ENCODE measurements around the gene TPCN2.
"Not testable (repeated sequence)": the region's sequence is repeated elsewhere in the genome, so short reads cannot be mapped to it uniquely, and the experiment has no call there.

TPCN2 gene

DNA sequence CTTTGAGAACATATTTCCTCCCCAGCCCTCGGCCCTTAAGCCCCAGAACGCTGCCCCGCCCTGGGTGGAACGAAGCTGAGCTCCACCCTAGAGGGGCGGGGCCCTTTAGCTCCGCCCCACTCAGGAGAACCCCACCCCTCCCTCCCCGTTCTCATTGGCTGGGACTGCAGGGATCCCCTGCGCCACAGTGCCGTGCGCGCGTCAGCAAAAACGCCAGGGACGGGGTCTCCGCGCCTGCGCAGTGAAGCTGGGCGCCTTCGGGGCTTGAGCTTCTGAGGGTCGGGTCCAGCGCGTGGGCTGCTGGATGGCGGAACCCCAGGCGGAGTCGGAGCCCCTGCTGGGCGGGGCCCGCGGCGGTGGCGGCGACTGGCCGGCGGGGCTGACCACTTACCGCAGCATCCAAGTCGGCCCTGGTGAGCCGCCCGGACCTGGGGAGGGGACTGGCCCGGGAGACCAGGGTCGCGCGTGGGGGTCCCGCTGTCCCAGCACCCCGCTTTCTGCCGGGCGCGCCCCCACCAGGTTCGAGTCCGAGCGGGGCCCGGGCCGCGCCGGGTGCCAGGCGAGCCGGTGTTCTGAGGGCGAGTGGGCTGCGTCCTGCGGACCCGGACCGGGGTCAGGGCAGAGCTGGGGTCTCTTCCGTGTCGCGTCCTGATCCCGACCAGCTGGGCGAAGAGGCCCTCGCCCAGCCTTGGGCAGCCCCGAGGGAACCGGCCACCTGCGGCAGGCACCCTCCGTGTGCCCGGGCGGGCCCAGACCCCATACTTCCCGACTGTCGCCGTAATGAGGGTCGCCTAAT is at the start of gene TPCN2:
TSS of gene TPCN2 (plus strand) at position 239 of the 796 bp plus-strand sequence. CDS start at position 305, 66 bp downstream.
- Histone ChIP-seq H3K36me3 (ENCODE audit: control insufficient read depth, insufficient read depth, low read length) (no peaks in the 10 kb centered on the region; the same call in 1 of the 2 replicates), H3K4me3 (ENCODE audit: low read length) (peak within 1 kb of the TSS; percentile 64), H3K27ac (ENCODE audit: low read length) (no peak within 1 kb of the TSS), H3K27me3 (ENCODE audit: control insufficient read depth, insufficient read depth, low read length) (no peaks in the 10 kb centered on the region), H3K4me1 (ENCODE audit: control insufficient read depth, insufficient read depth, low read length) (0 out of 2 replicates have a peak, but pooled peaks cover 3% of the 10 kb centered on the region), H3K9me3 (ENCODE audit: control insufficient read depth, insufficient read depth, low read length) (no peaks in the 10 kb centered on the region)
- DNase-seq (ENCODE audit: low read depth, low spot score) = peak; percentile 92
- no CpG with 5 or more reads among the region's 76 CpGs for WGBS (ENCODE audit: insufficient coverage, insufficient read length)

DNA sequence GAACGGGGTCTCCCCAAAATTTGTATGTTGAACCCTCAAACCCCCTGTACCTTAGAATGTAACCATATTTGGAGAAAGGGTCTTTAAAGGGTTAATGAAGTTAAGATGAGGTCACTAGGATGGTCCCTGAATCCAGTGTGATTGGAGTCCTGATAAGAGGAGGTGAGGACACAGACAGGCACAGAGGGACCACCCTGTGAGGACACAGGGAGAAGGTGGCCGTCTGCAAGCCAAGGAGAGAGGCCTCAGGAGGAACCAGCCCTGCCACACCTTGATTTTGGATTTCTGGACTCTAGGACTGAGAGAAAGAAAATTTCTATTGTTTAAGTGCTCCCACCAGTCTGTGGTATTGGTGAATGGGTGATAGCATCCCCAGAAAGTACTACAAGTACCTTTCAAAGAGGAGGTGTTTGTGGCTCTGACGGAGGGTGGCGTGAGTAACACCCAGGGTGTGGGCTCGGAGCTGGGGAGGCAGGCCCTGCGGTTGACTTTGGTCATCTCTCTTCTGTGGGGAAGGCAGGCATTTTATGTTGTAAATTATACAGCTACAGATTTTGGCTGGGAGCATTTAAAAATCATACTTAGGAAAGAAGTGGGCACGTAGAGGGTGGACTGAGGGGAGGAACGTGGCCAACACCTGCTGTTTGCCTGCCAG is 49.5 kb upstream of the TPCN2 start:
- Histone ChIP-seq H3K27me3 (ENCODE audit: control insufficient read depth, insufficient read depth, low read length) (no peaks in the 10 kb centered on the region), H3K9me3 (ENCODE audit: control insufficient read depth, insufficient read depth, low read length) (no peaks in the 10 kb centered on the region), H3K36me3 (ENCODE audit: control insufficient read depth, insufficient read depth, low read length) (no peaks in the 10 kb centered on the region), H3K4me1 (ENCODE audit: control insufficient read depth, insufficient read depth, low read length) (peaks cover 5% of the 10 kb centered on the region; the same call in 1 of the 2 replicates), H3K4me3 (ENCODE audit: low read length) (no peak overlapping the region), H3K27ac (ENCODE audit: low read length) (no peak overlapping the region)
- WGBS (ENCODE audit: insufficient coverage, insufficient read length) = no CpG with 5 or more reads among the region's 8 CpGs
- no peak for DNase-seq (ENCODE audit: low read depth, low spot score)

DNA sequence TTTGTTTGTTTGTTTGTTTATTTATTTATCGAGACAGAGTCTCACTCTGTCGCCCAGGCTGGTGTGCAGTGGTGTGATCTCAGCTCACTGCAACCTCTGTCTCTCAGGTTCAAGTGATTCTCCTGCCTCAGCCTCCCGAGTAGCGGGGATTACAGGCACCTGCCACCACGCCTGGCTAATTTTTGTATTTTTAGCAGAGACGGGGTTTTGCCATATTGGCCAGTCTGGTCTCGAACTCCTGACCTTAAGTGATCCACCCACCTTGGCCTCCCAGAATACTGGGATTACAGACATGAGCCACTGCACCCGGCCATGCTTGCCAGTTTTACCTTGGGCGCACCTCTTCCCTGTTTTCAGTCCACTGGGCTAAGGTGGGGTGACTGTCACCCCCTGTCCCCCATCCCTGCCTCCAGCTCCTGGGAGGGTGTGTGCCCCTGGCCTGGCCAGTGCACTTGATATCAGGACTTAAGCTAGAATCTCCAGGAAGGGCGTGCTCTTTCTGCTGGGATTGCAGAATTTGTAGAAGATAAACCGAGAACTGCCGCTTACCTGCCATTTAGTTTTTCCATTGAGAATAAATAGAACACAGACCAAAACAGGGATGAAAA is 48.9 kb upstream of the TPCN2 start:
- H3K27ac ChIP-seq (ENCODE audit: low read length); DNase-seq (ENCODE audit: low read depth, low spot score); H3K4me3 ChIP-seq (ENCODE audit: low read length); H3K4me1 ChIP-seq (ENCODE audit: control insufficient read depth, insufficient read depth, low read length); H3K36me3 ChIP-seq (ENCODE audit: control insufficient read depth, insufficient read depth, low read length); H3K27me3 ChIP-seq (ENCODE audit: control insufficient read depth, insufficient read depth, low read length); H3K9me3 ChIP-seq (ENCODE audit: control insufficient read depth, insufficient read depth, low read length): not testable (repeated sequence)
- no CpG with 5 or more reads among the region's 12 CpGs for WGBS (ENCODE audit: insufficient coverage, insufficient read length)

DNA sequence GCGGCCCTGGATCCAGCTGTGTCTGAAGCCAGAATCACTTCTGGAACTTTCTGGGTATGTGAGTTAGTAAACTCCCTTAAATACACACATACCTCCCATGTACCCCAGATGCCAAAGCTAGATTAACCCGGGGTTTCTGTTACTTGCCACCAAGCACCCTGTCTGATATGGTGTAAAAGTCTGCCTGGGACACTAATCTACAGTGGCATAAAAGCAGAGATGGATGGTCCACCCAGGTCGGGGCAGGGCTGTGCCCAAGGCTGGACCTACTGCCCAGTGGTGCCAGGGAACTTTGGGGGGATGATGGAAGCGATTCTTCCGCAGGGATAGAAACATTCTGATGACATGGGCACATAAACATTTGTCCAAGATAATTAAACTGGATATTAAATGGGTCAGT is 48.3 kb upstream of the TPCN2 start:
- Histone ChIP-seq H3K27me3 (ENCODE audit: control insufficient read depth, insufficient read depth, low read length) (no peaks in the 10 kb centered on the region), H3K27ac (ENCODE audit: low read length) (no peak overlapping the region)
- WGBS (ENCODE audit: insufficient coverage, insufficient read length) = no CpG with 5 or more reads among the region's 5 CpGs

DNA sequence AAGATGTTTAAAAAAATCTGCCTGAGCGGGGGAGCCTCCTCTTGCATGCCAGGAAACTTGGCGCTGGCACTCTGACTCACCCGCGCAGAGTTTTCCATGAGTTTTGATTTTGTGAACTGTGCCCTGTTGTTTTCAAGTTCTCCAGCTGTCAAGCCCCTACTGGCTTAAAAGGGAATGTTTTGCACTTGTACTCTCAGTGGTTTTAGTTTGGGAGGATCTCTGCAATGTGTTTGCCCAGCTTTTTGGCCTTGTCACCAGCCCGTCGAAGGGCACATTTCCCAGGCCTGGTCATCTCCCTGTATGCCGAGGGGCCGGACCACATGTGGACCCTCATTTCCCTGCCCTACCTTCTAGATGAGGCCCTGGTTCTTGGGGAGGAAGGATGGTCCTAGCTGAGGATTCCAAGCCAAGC is 47.9 kb upstream of the TPCN2 start:
- Histone ChIP-seq H3K36me3 (ENCODE audit: control insufficient read depth, insufficient read depth, low read length) (peaks cover 4% of the 10 kb centered on the region; the same call in 1 of the 2 replicates), H3K9me3 (ENCODE audit: control insufficient read depth, insufficient read depth, low read length) (no peaks in the 10 kb centered on the region), H3K4me1 (ENCODE audit: control insufficient read depth, insufficient read depth, low read length) (peaks cover 5% of the 10 kb centered on the region; the same call in 1 of the 2 replicates), H3K27me3 (ENCODE audit: control insufficient read depth, insufficient read depth, low read length) (no peaks in the 10 kb centered on the region), H3K27ac (ENCODE audit: low read length) (no peak overlapping the region), H3K4me3 (ENCODE audit: low read length) (no peak overlapping the region)
- no peak for DNase-seq (ENCODE audit: low read depth, low spot score)
- no CpG with 5 or more reads among the region's 8 CpGs for WGBS (ENCODE audit: insufficient coverage, insufficient read length)

More for the DNA sequence above, 48.3 kb upstream of the TPCN2 start:
- H3K4me3 ChIP-seq (ENCODE audit: low read length) = no peak overlapping the region
- H3K36me3 ChIP-seq (ENCODE audit: control insufficient read depth, insufficient read depth, low read length) = 0 out of 2 replicates have a peak, but pooled peaks cover under 1% of the 10 kb centered on the region
- H3K9me3 ChIP-seq (ENCODE audit: control insufficient read depth, insufficient read depth, low read length) = no peaks in the 10 kb centered on the region
- peaks cover 5% of the 10 kb centered on the region; the same call in 1 of the 2 replicates for H3K4me1 ChIP-seq (ENCODE audit: control insufficient read depth, insufficient read depth, low read length)
- DNase-seq (ENCODE audit: low read depth, low spot score) = no peak

DNA sequence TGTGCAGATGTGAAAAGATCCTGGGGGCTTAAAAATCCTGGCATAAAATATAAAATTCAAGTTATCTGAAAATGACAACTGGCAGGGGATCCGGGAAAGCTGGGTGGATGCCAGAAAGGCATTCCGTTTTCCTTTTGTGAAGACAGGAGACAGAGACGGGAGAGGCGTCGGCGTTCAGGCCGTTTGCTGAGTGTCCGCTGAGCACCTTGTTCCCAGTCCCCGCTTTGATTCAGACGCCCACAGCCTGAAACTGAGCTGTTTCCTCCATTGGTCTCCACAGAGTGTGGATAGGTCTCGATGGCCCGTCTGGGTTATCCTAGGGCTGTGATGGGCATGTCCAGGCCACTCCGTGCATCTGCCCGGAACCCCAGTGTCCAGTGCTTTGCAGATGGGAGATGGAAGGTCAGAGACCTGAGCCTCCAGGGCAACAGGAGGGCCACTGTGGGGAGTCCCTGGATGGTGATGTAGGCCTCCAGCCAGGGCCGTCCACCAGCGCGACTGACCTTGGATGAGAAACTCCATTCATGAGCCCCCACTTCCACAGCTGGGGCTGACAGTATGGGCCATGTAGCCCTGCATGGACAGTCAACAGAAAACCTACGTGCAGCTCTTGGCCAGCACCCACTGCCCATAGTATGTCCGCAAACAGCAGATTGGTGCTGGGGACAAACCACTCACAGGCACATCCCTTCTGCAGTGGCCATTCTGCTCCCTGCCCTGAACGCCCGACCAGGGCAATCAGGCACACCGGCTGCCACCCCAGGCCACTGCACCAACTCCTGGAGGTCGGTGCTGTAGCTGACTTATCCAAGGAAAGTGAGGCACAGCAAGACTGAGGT is 47.3 kb upstream of the TPCN2 start:
- Histone ChIP-seq H3K27me3 (ENCODE audit: control insufficient read depth, insufficient read depth, low read length) (no peaks in the 10 kb centered on the region), H3K36me3 (ENCODE audit: control insufficient read depth, insufficient read depth, low read length) (peaks cover 4% of the 10 kb centered on the region; the same call in 1 of the 2 replicates), H3K27ac (ENCODE audit: low read length) (no peak overlapping the region), H3K4me1 (ENCODE audit: control insufficient read depth, insufficient read depth, low read length) (peaks cover 5% of the 10 kb centered on the region; the same call in 1 of the 2 replicates), H3K4me3 (ENCODE audit: low read length) (no peak overlapping the region), H3K9me3 (ENCODE audit: control insufficient read depth, insufficient read depth, low read length) (no peaks in the 10 kb centered on the region)
- DNase-seq (ENCODE audit: low read depth, low spot score) = no peak
- WGBS (ENCODE audit: insufficient coverage, insufficient read length) = no CpG with 5 or more reads among the region's 23 CpGs

DNA sequence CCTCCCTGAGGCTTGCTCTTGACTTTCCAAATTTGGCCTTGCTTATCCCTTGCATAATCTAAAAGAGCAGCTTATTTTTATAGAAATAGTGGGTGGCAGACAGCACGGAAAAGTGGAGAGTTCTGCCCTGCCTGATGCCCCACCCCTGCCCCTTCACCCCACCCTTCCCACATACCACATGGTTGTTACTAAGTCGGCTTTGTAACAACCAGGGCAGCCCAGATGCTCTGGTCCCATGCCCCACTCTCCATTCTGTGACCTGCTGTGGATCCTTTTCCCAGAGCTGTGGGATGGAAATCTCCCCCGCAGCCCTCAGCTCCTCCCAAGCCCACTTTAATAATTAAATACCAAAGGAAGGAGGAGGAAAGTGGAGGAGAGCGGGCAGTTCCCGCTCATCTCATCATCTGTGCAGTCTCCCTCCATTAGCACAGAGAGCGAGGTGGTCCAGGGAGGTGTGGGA is 46.6 kb upstream of the TPCN2 start:
- DNase-seq (ENCODE audit: low read depth, low spot score) = no peak

DNA sequence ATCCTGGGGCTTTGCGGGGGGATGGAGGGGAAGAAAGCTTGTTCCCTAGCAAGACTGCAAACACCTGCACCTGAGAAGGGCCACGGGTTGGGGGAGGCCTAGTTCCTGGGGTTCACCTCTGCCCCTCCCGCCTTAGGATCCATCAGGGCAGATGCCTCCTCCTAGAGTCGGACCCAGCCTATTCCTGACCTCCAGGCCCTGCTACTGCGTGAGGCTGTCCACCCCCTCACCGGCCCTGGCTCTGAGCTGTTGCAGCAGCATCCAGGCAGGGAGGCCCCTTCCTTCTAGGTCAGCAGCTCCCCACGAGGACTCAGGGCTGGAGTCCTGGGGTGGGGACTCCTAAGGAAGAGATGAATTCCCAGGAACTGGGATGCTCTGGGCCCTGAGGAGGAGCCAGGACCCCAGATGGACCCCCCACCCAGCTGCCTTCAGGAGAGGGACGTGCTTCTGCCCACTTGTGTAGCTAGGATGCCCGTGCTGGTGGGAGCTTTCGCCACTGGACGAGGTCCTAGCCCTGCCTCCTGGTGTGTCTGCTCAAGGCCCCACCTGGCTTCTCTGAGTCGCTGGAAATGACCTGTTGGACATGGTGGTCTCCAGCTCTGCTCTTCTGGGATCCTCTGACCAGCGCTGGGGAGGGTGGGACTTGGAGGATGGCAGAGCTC is 46.0 kb upstream of the TPCN2 start:
- H3K4me3 ChIP-seq (ENCODE audit: low read length) = no peak overlapping the region
- H3K4me1 ChIP-seq (ENCODE audit: control insufficient read depth, insufficient read depth, low read length) = peaks cover 5% of the 10 kb centered on the region; the same call in 1 of the 2 replicates
- no CpG with 5 or more reads among the region's 13 CpGs for WGBS (ENCODE audit: insufficient coverage, insufficient read length)
- peaks cover 4% of the 10 kb centered on the region; the same call in 1 of the 2 replicates for H3K36me3 ChIP-seq (ENCODE audit: control insufficient read depth, insufficient read depth, low read length)
- no peak overlapping the region for H3K27ac ChIP-seq (ENCODE audit: low read length)
- no peaks in the 10 kb centered on the region for H3K27me3 ChIP-seq (ENCODE audit: control insufficient read depth, insufficient read depth, low read length)
- no peak for DNase-seq (ENCODE audit: low read depth, low spot score)
- no peaks in the 10 kb centered on the region for H3K9me3 ChIP-seq (ENCODE audit: control insufficient read depth, insufficient read depth, low read length)

More for the DNA sequence above, 46.6 kb upstream of the TPCN2 start:
- no peak overlapping the region for H3K27ac ChIP-seq (ENCODE audit: low read length)
- no peaks in the 10 kb centered on the region for H3K9me3 ChIP-seq (ENCODE audit: control insufficient read depth, insufficient read depth, low read length)
- H3K36me3 ChIP-seq (ENCODE audit: control insufficient read depth, insufficient read depth, low read length) = peaks cover 4% of the 10 kb centered on the region; the same call in 1 of the 2 replicates
- no peaks in the 10 kb centered on the region for H3K27me3 ChIP-seq (ENCODE audit: control insufficient read depth, insufficient read depth, low read length)
- WGBS (ENCODE audit: insufficient coverage, insufficient read length) = no CpG with 5 or more reads among the region's 6 CpGs
- H3K4me1 ChIP-seq (ENCODE audit: control insufficient read depth, insufficient read depth, low read length) = peaks cover 5% of the 10 kb centered on the region; the same call in 1 of the 2 replicates
- no peak overlapping the region for H3K4me3 ChIP-seq (ENCODE audit: low read length)

DNA sequence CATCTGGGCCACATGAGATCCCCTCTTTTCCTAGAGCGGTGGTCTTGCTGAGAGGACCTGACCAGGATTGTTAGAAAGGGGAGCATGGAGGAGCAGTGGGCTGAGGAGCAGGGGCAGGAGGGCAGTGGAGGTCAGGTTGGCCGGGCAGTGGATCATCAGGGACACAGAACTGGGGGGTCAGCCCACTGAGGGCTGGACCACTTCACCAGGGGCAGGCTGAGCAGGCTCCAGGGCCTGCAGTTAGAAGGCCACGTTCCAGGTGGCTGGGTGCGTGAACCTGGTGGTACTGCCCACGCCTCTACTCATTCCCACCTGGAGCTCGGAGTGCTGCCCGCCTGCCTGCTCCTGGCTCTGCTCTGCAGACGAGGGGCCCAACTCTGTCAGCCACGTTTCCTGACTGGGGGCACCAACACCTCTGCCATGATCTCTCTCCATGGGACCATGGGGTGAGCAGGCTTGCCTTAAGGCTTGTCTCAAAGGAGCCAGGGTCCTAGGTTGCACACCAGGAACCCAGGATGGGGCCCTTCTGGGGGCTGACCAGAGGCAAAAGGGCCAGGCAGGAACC is 45.3 kb upstream of the TPCN2 start:
- H3K4me3 ChIP-seq (ENCODE audit: low read length) = no peak overlapping the region
- no peaks in the 10 kb centered on the region for H3K9me3 ChIP-seq (ENCODE audit: control insufficient read depth, insufficient read depth, low read length)
- H3K27me3 ChIP-seq (ENCODE audit: control insufficient read depth, insufficient read depth, low read length) = no peaks in the 10 kb centered on the region
- WGBS (ENCODE audit: insufficient coverage, insufficient read length) = no CpG with 5 or more reads among the region's 9 CpGs
- H3K27ac ChIP-seq (ENCODE audit: low read length) = no peak overlapping the region
- peaks cover 2% of the 10 kb centered on the region; the same call in 1 of the 2 replicates for H3K4me1 ChIP-seq (ENCODE audit: control insufficient read depth, insufficient read depth, low read length)
- no peak for DNase-seq (ENCODE audit: low read depth, low spot score)
- peaks cover 4% of the 10 kb centered on the region; the same call in 1 of the 2 replicates for H3K36me3 ChIP-seq (ENCODE audit: control insufficient read depth, insufficient read depth, low read length)

All from iPS DF 6.9 (cell line).